Dermis blood vessel endothelial cell (primary cell): ENCODE results near the gene CNGA2. TPM values are rescaled to one million over a fixed set of nuclear protein-coding genes. Genes with fewer than 3 reads are reported as not detected.

Experiments
- DNase-seq: peaks from one replicate; pipeline ENCODE4 v3.0.0; 2010
- total RNA-seq: library from RNA; depleted of rRNA; stranded (reverse); fragments of >200 nt; gene quantifications from 2 replicates; pipeline ENCODE4 v1.2.3, GENCODE V29; 2014

CNGA2 gene
- total RNA-seq, 1 donor from 2014 or later = not detected

- no peak for DNase-seq
These were observed 22.3 kb upstream of the CNGA2 start for GRCh38 chrX:151712253-151712652.

- peak; percentile 47 for DNase-seq
These were observed 20.7 kb upstream of the CNGA2 start for GRCh38 chrX:151713849-151714248.

GRCh38 chrX:151714362-151714761 is 20.2 kb upstream of the CNGA2 start:
- DNase-seq = no peak

GRCh38 chrX:151715752-151716151 is 18.8 kb upstream of the CNGA2 start, which contains the start of gene FATE1:
Gene FATE1 (plus strand): TSS chrX:151716035. CDS start chrX:151716120, 85 bp downstream.
- DNase-seq = no peak

DNA sequence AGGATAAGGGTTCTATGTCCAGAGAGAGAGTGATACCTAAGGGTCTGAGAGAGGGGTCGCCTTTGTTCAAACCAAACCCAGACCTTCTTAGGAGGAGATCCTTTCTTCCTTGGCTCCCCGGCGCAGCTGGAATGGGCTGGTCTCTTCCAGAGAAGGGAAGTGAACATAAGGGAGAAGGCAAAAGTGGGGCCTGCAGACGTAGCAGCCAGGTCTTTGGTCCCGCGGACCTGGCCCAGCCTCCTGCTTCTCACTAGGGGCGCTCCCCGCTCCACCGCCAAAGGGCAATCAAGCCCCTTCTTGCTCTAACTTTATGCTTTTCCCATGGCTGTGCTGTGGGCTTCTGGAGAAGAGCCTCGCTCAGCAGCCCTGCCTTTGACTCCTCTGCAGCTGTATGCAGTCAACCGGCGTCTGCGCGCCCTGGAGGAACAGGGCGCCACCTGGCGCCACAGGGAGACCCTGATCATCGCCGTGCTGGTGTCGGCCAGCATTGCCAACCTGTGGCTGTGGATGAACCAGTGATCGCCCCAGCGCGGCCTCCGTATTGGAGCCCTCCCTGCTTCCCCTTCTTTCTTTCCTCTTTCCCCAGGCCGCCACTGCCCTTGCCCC is 12.2 kb upstream of the CNGA2 start:
- DNase-seq = peak; percentile 43

GRCh38 chrX:151723156-151723760 is 11.3 kb upstream of the CNGA2 start:
- DNase-seq = no peak

DNA sequence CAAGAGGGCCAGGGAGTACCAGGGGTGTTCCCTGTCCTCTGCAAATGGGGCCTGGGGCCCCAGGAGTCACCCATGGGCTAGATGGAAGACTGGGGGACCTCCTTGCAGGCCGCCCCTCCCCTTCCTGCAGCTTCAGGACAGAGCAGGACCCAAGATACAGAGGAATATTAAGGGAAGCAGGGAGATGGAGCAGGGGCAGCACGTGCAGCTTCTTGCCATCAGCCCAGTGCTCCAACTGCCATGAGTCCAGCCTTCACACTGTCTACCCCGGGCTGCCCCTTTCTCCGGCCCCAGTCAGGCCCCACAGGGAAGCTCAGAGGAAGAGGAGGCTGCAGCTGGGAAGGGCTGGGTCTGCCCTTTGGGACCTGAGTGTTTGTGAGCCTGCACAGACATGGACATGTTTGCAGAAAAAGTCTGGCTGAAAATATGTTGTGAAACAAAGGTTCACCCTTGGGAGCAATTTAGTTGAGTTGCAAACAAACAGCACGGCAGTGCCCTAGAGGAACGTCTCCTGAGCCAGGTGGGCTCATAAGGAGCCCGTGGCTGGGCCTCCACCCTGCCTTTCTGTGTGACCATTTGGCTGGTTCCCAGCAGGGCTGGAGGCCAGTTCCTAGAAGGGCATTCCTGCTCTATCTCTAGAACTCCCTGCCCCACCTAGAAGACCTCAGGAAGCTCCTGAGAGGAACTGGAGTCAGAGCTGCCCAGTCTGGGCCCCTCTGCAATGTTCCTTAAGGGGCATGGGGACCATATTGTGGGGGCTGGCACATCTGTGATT is 9.8 kb upstream of the CNGA2 start:
- no peak for DNase-seq

- DNase-seq = no peak
These were observed 9.3 kb upstream of the CNGA2 start for GRCh38 chrX:151725338-151725614.

GRCh38 chrX:151726751-151727150 is 7.8 kb upstream of the CNGA2 start:
- DNase-seq = no peak

GRCh38 chrX:151727346-151727745 is 7.2 kb upstream of the CNGA2 start:
- no peak for DNase-seq

- DNase-seq = no peak
These were observed 5.4 kb upstream of the CNGA2 start for GRCh38 chrX:151729056-151729725.

DNA sequence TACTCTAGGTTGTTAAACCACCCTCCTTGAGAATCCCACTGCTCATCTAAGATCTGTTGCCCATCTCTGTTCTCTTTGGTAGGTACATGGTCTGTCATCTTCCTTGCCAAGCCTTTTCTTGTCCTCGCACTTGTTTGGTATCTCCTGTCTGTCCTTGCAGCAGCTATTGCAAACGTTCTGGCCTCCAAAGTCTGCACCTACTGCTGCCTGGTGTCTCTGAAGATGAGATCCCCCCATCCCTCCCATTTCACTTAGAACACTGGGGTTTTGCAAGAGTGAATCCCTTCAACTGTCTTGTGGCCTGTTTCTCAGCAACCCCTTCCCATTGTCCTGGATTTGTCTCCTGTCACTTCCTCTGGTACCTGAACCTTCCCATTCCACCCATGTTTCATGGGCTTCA is 673 bp downstream of the CNGA2 start:
- no peak for DNase-seq

GRCh38 chrX:151736685-151737084 is 2.1 kb downstream of the CNGA2 start:
- DNase-seq = no peak

- DNase-seq = no peak
These were observed 2.9 kb downstream of the CNGA2 start for GRCh38 chrX:151737494-151737893.

DNA sequence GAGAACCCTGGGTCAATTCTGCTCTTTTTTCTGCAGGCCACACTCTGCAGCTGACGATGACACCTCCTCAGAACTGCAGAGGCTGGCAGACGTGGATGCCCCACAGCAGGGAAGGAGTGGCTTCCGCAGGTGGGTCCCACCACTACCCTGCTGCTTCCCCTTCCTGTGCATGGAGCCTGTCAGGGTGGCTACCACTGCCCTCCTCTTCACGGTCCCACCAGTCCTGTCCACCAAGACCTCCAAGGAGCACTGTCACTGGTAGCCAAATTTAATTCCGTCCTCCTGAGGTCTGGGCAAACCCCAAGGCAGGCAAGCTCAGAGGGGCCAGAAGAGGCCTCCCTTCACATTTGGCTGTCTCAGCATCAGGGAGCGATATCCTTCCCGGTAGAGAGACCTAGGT is 4.2 kb downstream of the CNGA2 start:
- no peak for DNase-seq

GRCh38 chrX:151741606-151742005 is 7.1 kb downstream of the CNGA2 start:
- no peak for DNase-seq

DNA sequence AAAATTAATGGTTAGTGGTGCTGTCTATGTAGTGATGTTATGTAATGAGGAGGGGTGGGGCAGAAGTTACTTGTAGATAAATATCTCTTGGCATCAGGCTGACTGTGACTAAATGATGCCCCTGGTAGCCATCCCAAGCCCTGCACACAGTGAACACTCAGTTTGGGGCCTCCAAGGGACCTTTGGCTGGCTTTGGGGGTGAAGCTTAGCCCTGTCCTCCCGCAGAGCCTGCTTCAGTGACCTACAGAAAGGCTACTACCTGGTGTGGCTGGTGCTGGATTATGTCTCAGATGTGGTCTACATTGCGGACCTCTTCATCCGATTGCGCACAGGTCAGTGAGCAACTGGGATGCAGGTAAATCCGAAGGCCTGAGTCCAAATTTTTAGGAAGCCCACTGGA is 7.8 kb downstream of the CNGA2 start:
- DNase-seq = no peak

DNA sequence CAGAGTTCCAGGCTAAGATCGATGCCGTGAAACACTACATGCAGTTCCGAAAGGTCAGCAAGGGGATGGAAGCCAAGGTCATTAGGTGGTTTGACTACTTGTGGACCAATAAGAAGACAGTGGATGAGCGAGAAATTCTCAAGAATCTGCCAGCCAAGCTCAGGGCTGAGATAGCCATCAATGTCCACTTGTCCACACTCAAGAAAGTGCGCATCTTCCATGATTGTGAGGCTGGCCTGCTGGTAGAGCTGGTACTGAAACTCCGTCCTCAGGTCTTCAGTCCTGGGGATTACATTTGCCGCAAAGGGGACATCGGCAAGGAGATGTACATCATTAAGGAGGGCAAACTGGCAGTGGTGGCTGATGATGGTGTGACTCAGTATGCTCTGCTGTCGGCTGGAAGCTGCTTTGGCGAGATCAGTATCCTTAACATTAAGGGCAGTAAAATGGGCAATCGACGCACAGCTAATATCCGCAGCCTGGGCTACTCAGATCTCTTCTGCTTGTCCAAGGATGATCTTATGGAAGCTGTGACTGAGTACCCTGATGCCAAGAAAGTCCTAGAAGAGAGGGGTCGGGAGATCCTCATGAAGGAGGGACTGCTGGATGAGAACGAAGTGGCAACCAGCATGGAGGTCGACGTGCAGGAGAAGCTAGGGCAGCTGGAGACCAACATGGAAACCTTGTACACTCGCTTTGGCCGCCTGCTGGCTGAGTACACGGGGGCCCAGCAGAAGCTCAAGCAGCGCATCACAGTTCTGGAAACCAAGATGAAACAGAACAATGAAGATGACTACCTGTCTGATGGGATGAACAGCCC is 9.3 kb downstream of the CNGA2 start:
- DNase-seq = no peak

DNA sequence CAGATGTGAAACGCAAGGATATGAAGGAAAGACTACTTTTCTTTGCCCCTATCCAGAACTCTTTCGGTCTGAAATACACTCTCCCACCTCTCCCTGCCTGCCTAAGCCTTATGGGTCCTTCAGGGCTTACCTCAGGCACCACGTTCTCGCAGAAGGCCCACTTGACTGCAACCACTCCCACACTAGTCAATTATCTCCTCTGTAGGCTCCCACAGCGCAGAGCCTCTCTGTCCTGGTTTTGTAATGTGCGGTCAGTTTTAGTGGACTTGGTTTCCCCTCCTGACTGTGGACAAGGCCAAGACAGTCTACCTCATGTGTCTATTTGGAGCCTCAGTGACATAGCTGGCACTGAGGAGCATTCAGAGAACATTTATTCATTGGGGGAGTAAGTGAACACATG is 11.1 kb downstream of the CNGA2 start:
- DNase-seq = no peak

- no peak for DNase-seq
These were observed 12.0 kb downstream of the CNGA2 start for GRCh38 chrX:151746502-151746901.

GRCh38 chrX:151750511-151750910 is 16.0 kb downstream of the CNGA2 start:
- DNase-seq = no peak

- DNase-seq = no peak
These were observed 18.3 kb downstream of the CNGA2 start for GRCh38 chrX:151752847-151753246.
